ENCODE results near the gene LRRC14B. TPM values are rescaled to one million over a fixed set of nuclear protein-coding genes. Genes with fewer than 3 reads are reported as not detected.

The LRRC14B gene
- total RNA-seq, 1 donor from 2014 or later, result not detected

GRCh38 chr5:176296-176823 is 14.9 kb upstream of the LRRC14B start:
- ATAC-seq, result no peak

- ATAC-seq, result no peak
Observed at GRCh38 chr5:178110-178509, 13.2 kb upstream of the LRRC14B start.

GRCh38 chr5:179401-179800 is 11.9 kb upstream of the LRRC14B start:
- no peak for ATAC-seq

GRCh38 chr5:180286-180918 is 10.9 kb upstream of the LRRC14B start:
- ATAC-seq, result no peak

- ATAC-seq, result no peak
Observed at GRCh38 chr5:181160-181559, 10.1 kb upstream of the LRRC14B start.

GRCh38 chr5:181566-181965 is 9.7 kb upstream of the LRRC14B start:
- ATAC-seq, result no peak

- ATAC-seq, result no peak
Observed at GRCh38 chr5:182126-182525, 9.2 kb upstream of the LRRC14B start.

GRCh38 chr5:184471-184870 is 6.8 kb upstream of the LRRC14B start:
- no peak for ATAC-seq

- ATAC-seq, result no peak
Observed at GRCh38 chr5:185095-186070, 5.9 kb upstream of the LRRC14B start.

- no peak for ATAC-seq
Observed at GRCh38 chr5:186091-187041, 4.9 kb upstream of the LRRC14B start.

GRCh38 chr5:187042-187431 is 4.3 kb upstream of the LRRC14B start:
- no peak for ATAC-seq

GRCh38 chr5:187617-188451 is 3.5 kb upstream of the LRRC14B start:
- no peak for ATAC-seq

GRCh38 chr5:188488-189481 is 2.5 kb upstream of the LRRC14B start:
- peak; percentile 88 for ATAC-seq

- no peak for ATAC-seq
Observed at GRCh38 chr5:189486-189885, 1.8 kb upstream of the LRRC14B start.

- no peak for ATAC-seq
Observed at GRCh38 chr5:189976-190365, 1.3 kb upstream of the LRRC14B start.

GRCh38 chr5:190366-191035 is 794 bp upstream of the LRRC14B start:
- ATAC-seq, result no peak

- no peak for ATAC-seq
Observed at GRCh38 chr5:191949-192690, 825 bp downstream of the LRRC14B start.

GRCh38 chr5:192691-192969 is 1.3 kb downstream of the LRRC14B start:
- no peak for ATAC-seq

Data from esophagus mucosa (tissue), 1 donor.